ENCODE results near the gene SMARCD3.

- TF ChIP-seq CTCF (IDR thresholded peaks at IDR 0.05; ENCODE audit: insufficient read depth, low read length) (no peak), GABPA (IDR thresholded peaks at IDR 0.05; ENCODE audit: low read depth) (no peak), POLR2AphosphoS5 (IDR thresholded peaks at IDR 0.05; ENCODE audit: low read depth) (no peak)
- TF ChIP-seq, protein P1, sequence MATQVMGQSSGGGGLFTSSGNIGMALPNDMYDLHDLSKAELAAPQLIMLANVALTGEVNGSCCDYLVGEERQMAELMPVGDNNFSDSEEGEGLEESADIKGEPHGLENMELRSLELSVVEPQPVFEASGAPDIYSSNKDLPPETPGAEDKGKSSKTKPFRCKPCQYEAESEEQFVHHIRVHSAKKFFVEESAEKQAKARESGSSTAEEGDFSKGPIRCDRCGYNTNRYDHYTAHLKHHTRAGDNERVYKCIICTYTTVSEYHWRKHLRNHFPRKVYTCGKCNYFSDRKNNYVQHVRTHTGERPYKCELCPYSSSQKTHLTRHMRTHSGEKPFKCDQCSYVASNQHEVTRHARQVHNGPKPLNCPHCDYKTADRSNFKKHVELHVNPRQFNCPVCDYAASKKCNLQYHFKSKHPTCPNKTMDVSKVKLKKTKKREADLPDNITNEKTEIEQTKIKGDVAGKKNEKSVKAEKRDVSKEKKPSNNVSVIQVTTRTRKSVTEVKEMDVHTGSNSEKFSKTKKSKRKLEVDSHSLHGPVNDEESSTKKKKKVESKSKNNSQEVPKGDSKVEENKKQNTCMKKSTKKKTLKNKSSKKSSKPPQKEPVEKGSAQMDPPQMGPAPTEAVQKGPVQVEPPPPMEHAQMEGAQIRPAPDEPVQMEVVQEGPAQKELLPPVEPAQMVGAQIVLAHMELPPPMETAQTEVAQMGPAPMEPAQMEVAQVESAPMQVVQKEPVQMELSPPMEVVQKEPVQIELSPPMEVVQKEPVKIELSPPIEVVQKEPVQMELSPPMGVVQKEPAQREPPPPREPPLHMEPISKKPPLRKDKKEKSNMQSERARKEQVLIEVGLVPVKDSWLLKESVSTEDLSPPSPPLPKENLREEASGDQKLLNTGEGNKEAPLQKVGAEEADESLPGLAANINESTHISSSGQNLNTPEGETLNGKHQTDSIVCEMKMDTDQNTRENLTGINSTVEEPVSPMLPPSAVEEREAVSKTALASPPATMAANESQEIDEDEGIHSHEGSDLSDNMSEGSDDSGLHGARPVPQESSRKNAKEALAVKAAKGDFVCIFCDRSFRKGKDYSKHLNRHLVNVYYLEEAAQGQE (IDR thresholded peaks at IDR 0.05; ENCODE audit: insufficient replicate concordance, low read depth) = no peak
Measured at GRCh38 chr7:151248346-151249033, at the start of gene SMARCD3.
